ENCODE measurements around the gene CACNA1I.

The CACNA1I gene

GRCh38 chr22:39705386-39705785 is 134.8 kb downstream of the CACNA1I start:
- DNase-seq (no peak), ATAC-seq (replicated peaks) (no peak)
- Mint-ChIP-seq H3K4me3 (no peak overlapping the region), H3K4me1 (peaks cover 0 to 4% of the 10 kb centered on the region in 2 donors), H3K36me3 (no peaks in the 10 kb centered on the region), H3K9me3 (no peaks in the 10 kb centered on the region), H3K27me3 (peaks cover 35 to 46% of the 10 kb centered on the region in 2 donors), H3K27ac (no peak overlapping the region)

GRCh38 chr22:39706376-39707140 is 136.0 kb downstream of the CACNA1I start:
- no peak for ATAC-seq (replicated peaks)
- Mint-ChIP-seq H3K36me3 (no peaks in the 10 kb centered on the region), H3K4me3 (no peak overlapping the region), H3K4me1 (peaks cover under 1 to 4% of the 10 kb centered on the region in 2 donors), H3K27me3 (peaks cover 39 to 42% of the 10 kb centered on the region in 2 donors), H3K27ac (no peak overlapping the region), H3K9me3 (no peaks in the 10 kb centered on the region)
- DNase-seq: no peak

GRCh38 chr22:39707351-39707750 is 136.8 kb downstream of the CACNA1I start:
- Mint-ChIP-seq H3K4me3 (no peak overlapping the region), H3K27ac (no peak overlapping the region), H3K27me3 (peaks cover 37 to 42% of the 10 kb centered on the region in 2 donors), H3K9me3 (no peaks in the 10 kb centered on the region), H3K4me1 (peaks cover 8 to 9% of the 10 kb centered on the region in 2 donors), H3K36me3 (no peaks in the 10 kb centered on the region)
- ATAC-seq (replicated peaks) (no peak), DNase-seq (no peak)

- no peak for DNase-seq
- Mint-ChIP-seq H3K4me1 (peaks cover 11 to 13% of the 10 kb centered on the region in 2 donors), H3K4me3 (no peak overlapping the region), H3K36me3 (no peaks in the 10 kb centered on the region), H3K27me3 (peaks cover 38 to 42% of the 10 kb centered on the region in 2 donors), H3K27ac (no peak overlapping the region), H3K9me3 (no peaks in the 10 kb centered on the region)
- ATAC-seq (replicated peaks): no peak
These were observed 137.3 kb downstream of the CACNA1I start for GRCh38 chr22:39707816-39708215.

GRCh38 chr22:39710380-39711150 is 140.0 kb downstream of the CACNA1I start:
- DNase-seq: no peak
- H3K27me3 Mint-ChIP-seq: peaks cover 24 to 33% of the 10 kb centered on the region in 2 donors
- no peak for ATAC-seq (replicated peaks)
- no peaks in the 10 kb centered on the region for H3K36me3 Mint-ChIP-seq
- H3K4me3 Mint-ChIP-seq: no peak overlapping the region
- no peak overlapping the region for H3K27ac Mint-ChIP-seq
- H3K9me3 Mint-ChIP-seq: no peaks in the 10 kb centered on the region
- H3K4me1 Mint-ChIP-seq: peaks cover 15 to 18% of the 10 kb centered on the region in 2 donors

- H3K36me3 Mint-ChIP-seq: no peaks in the 10 kb centered on the region
- no peaks in the 10 kb centered on the region for H3K9me3 Mint-ChIP-seq
- no peak for ATAC-seq (replicated peaks)
- no peak overlapping the region for H3K27ac Mint-ChIP-seq
- no peak for DNase-seq
- H3K27me3 Mint-ChIP-seq: peaks cover 24 to 29% of the 10 kb centered on the region in 2 donors
- H3K4me1 Mint-ChIP-seq: peaks cover 13 to 18% of the 10 kb centered on the region in 2 donors
- no peak overlapping the region for H3K4me3 Mint-ChIP-seq
These were observed 141.5 kb downstream of the CACNA1I start for GRCh38 chr22:39712081-39712480.

GRCh38 chr22:39712751-39713525 is 142.4 kb downstream of the CACNA1I start:
- no peak overlapping the region for H3K27ac Mint-ChIP-seq
- no peak overlapping the region for H3K4me3 Mint-ChIP-seq
- H3K27me3 Mint-ChIP-seq: peaks cover 24 to 29% of the 10 kb centered on the region in 2 donors
- peak; percentile 25 to 47 for ATAC-seq (replicated peaks)
- DNase-seq: no peak
- peaks cover 13 to 18% of the 10 kb centered on the region in 2 donors for H3K4me1 Mint-ChIP-seq
- H3K36me3 Mint-ChIP-seq: no peaks in the 10 kb centered on the region
- H3K9me3 Mint-ChIP-seq: no peaks in the 10 kb centered on the region

- Mint-ChIP-seq H3K4me1 (peaks cover 13 to 18% of the 10 kb centered on the region in 2 donors), H3K27ac (no peak overlapping the region), H3K9me3 (no peaks in the 10 kb centered on the region), H3K4me3 (no peak overlapping the region), H3K36me3 (no peaks in the 10 kb centered on the region), H3K27me3 (peaks cover 18 to 25% of the 10 kb centered on the region in 2 donors)
- ATAC-seq (replicated peaks) (no peak), DNase-seq (no peak)
These were observed 143.3 kb downstream of the CACNA1I start for GRCh38 chr22:39713799-39714290.

- H3K27me3 Mint-ChIP-seq: peaks cover 15 to 20% of the 10 kb centered on the region in 2 donors
- H3K36me3 Mint-ChIP-seq: no peaks in the 10 kb centered on the region
- peaks cover 13 to 22% of the 10 kb centered on the region in 2 donors for H3K4me1 Mint-ChIP-seq
- no peaks in the 10 kb centered on the region for H3K9me3 Mint-ChIP-seq
- H3K4me3 Mint-ChIP-seq: no peak overlapping the region
- DNase-seq (no peak), ATAC-seq (replicated peaks) (no peak)
- H3K27ac Mint-ChIP-seq: no peak overlapping the region
These were observed 143.8 kb downstream of the CACNA1I start for GRCh38 chr22:39714321-39714720.

- Mint-ChIP-seq H3K4me1 (peaks cover 13 to 24% of the 10 kb centered on the region in 2 donors), H3K4me3 (no peak overlapping the region), H3K9me3 (no peaks in the 10 kb centered on the region), H3K27ac (no peak overlapping the region), H3K36me3 (no peaks in the 10 kb centered on the region), H3K27me3 (peaks cover 14 to 16% of the 10 kb centered on the region in 2 donors)
- DNase-seq: no peak
- no peak for ATAC-seq (replicated peaks)
These were observed 145.4 kb downstream of the CACNA1I start for GRCh38 chr22:39715778-39716495.

- Mint-ChIP-seq H3K36me3 (no peaks in the 10 kb centered on the region), H3K9me3 (no peaks in the 10 kb centered on the region), H3K27me3 (peaks cover 14 to 15% of the 10 kb centered on the region in 2 donors), H3K4me3 (no peak overlapping the region), H3K27ac (no peak overlapping the region), H3K4me1 (peaks cover 13 to 24% of the 10 kb centered on the region in 2 donors)
- no peak for ATAC-seq (replicated peaks)
- no peak for DNase-seq
These were observed 146.0 kb downstream of the CACNA1I start for GRCh38 chr22:39716534-39716933.

- Mint-ChIP-seq H3K36me3 (no peaks in the 10 kb centered on the region), H3K4me1 (peaks cover 9 to 18% of the 10 kb centered on the region in 2 donors), H3K27ac (no peak overlapping the region), H3K4me3 (no peak overlapping the region), H3K27me3 (peaks cover 9 to 12% of the 10 kb centered on the region in 2 donors), H3K9me3 (no peaks in the 10 kb centered on the region)
- ATAC-seq (replicated peaks): no peak
- no peak for DNase-seq
These were observed 146.5 kb downstream of the CACNA1I start for GRCh38 chr22:39717099-39717498.

GRCh38 chr22:39718206-39718605 is 147.7 kb downstream of the CACNA1I start:
- H3K27me3 Mint-ChIP-seq: peaks cover 7 to 11% of the 10 kb centered on the region in 2 donors
- no peak overlapping the region for H3K27ac Mint-ChIP-seq
- DNase-seq (no peak), ATAC-seq (replicated peaks) (no peak)
- H3K4me3 Mint-ChIP-seq: no peak overlapping the region
- peaks cover 3 to 7% of the 10 kb centered on the region in 2 donors for H3K4me1 Mint-ChIP-seq
- H3K9me3 Mint-ChIP-seq: peaks cover 0 to under 1% of the 10 kb centered on the region in 2 donors
- no peaks in the 10 kb centered on the region for H3K36me3 Mint-ChIP-seq
